NCI-H524 treated with DMSO at 0.1 percent for 48 hours (cell line): ENCODE data around the gene WDR59.
"Not testable (repeated sequence)": the region's sequence is repeated elsewhere in the genome, so short reads cannot be mapped to it uniquely, and the experiment has no call there.

Source experiments
- DNase-seq: peaks from one replicate; lab custom pipeline; 2025; lab: John Stamatoyannopoulos, UW

The WDR59 gene

DNA sequence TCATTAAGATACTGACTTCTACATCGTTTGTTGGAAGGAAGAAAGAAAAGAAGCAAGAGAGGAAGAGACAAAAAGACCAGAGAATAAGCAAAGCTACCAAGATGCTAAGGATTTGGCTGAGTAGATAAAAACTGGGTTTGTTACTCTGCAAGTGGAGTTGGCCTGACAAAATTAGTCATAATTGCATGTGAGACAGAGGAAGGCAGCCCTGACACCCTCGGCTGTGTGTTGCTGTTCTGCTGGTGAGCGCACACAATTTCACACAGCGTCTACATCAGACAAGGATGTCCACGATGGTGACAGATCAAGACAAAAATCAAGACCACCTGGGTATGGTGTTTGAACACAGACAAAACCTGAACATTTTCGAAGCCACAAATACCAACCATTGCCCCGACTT is 134.9 kb downstream of the WDR59 start:
- DNase-seq: no peak

DNA sequence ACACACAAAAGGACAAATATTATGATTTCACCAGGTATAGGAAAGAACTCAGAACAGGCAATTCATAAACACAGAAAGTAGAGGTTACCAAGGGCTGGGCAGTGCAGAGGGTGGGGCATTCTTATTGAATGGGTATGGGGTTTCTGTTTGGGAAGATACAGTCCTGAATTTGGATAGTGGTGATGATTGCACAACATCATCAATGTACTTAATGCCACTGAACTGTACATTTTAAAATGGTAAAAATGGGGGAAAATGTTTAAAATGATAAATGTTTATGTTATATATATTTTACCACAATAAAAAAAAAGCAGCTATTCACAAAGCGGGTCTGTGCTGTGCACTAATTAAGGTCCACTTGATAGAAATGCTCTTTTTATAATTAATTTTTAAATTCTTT is 137.7 kb downstream of the WDR59 start:
- DNase-seq: no peak

DNA sequence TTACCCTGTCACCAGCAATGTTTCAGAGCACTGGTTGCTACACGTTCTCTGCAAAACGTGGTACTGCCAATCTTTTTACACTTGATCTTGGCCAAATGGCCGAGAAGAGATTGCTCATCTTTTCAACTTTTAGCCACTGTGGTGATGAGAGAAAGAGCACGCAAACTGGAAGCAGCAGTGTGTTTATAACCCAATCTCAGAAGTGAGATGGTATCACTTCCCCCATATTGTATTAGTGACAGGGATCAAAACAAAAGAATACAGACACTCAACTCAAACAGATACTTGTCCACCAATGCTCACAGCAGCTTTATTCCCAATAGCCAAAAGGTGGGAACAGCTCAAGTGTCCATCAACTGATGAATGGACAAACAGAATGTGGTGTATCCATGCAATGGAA is 138.2 kb downstream of the WDR59 start:
- no peak for DNase-seq

DNA sequence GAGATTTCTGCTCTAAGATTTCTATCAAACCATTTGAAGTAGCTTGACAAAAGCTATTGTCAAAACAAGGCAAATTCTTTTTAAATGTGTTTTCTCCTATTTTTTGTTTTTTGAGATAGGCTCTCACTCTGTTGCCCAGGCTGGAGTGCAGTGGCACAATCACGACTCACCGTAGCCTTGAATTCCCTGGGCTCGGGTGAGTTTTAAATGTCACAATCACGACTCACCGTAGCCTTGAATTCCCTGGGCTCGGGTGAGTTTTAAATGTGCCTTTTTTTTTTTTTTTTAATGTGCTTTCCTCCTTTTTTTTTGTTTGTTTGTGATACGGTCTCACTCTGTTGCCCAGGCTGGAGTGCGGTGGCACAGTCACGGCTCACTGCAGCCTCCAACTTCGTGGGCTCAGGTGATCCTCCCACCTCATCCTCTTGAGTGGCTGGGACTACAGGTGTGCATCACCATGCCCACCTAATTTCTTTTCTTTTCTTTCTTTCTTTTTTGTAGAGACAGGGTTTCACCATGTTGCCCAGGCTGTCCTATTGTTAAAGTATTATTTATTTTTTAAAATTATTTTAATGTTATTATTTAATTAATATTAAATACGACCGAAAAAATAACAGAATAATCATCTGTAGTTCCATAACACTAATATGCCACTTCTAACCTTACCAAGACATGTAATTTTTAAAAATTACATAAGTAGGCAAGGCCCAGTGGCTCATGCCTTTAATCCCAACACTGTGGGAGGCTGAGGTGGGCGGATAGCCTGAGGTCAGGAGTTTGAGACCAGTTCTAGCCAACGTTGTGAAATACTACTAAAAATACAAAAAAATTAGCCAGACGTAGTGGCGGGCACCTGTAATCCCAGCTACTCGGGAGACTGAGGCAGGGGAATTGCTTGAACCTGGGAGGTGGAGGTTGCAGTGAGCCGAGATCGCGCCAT is 140.6 kb downstream of the WDR59 start:
- no peak for DNase-seq

DNA sequence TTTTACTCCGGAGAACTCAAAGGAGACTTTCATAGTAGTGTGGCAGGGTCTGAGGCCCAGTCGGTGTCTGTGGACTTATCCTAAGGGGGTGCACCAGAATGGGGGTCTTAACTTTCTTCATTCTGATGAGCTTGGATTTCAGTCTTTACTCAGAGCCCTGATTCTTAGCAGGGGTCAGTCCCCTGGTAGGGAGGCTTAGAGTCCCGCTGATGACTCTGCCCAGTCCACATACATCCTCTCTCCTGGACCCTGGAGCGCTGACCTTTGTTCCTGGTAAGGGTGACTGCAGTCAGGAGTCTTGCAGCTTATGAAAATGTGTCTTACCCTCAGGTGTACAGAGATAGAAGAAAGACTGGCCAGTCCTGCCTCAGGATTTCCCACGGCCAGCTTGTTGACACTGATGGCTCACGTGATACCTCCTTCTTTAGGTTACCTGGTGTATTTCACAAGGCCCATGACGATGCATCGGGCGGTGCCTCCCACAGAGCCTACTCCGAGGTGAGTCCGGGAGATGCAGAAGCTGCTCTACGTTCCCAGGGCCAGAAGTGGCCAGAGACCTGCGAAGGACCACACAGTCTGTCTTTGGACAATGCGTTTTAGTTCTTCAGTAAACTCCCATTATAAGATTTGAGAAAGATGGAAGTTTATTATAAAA is 141.4 kb downstream of the WDR59 start:
- not testable (repeated sequence) for DNase-seq

DNA sequence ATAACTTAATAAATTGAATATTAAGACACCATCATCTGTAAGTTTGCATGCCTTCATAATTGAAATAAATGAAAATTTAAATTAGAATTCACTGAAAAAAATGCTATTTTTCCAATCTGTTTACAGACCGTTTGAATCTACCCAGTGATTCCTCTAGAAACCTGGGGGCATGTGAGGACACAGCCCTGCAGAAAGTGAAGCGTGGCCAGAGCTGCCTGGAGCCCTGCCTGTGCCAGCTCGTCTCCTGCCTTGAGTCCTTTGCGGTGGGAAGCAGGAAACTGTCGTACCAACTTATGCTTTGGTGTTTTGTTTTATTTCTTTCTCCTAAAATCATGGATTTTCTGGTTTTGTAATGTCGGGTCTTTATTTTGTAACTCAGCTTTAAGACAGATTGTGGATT is 142.5 kb downstream of the WDR59 start:
- no peak for DNase-seq

DNA sequence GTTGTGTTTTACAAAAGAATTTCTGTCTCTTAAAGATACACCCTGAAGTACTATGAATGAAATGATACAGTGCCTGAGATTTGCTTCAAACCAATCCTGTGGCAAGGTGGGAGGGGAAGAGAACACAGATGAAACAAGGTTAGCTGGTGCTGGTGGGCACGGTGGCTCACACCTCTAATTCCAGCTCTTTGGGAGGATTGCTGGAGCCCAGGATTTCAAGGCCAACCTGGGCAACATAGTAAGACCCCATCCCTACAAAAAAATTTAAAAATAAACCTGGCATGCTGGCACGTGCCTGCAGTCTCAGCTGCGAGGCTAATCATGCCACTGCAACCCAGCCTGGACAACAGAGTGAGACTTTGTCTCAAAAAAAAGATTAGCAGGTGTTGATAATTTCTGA is 143.0 kb downstream of the WDR59 start:
- no peak for DNase-seq

DNA sequence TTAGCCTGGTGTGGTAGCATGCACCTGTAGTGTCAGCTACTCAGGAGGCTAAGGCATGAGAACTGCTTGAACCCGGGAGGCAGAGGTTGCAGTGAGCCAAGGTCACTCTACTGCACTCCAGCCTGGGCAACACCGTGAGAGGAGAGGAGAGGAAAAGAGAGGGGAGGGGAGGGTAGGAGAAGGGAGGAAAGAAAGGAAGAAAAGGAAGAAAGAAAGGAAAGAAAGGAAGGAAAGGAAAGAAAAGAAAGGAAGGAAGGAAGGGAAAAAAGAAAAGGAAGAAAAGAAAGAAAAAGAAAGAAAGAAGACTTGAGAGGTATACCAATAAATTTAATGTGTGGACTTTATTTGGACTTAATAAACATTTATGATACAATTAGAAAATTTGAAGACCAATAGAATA is 143.5 kb downstream of the WDR59 start:
- no peak for DNase-seq

DNA sequence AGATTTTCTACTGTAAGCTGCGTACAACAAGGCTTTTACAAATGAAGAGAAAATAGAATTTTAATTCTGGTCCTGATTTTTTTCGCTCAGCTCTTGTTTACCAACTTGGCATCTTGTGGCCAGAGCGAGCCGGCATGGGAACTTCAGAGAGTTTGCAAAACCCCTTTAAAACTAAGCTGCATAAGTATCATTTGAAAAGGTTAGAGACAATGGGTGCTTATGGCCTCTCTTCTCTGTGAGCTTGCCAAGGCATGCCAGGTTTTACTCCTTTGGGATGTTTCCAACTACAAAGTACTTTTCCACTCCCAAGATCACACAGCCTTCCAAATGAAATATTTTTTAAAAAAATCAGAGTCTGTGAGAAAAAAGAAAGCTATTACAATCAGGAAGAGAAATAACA is 147.9 kb downstream of the WDR59 start:
- no peak for DNase-seq

DNA sequence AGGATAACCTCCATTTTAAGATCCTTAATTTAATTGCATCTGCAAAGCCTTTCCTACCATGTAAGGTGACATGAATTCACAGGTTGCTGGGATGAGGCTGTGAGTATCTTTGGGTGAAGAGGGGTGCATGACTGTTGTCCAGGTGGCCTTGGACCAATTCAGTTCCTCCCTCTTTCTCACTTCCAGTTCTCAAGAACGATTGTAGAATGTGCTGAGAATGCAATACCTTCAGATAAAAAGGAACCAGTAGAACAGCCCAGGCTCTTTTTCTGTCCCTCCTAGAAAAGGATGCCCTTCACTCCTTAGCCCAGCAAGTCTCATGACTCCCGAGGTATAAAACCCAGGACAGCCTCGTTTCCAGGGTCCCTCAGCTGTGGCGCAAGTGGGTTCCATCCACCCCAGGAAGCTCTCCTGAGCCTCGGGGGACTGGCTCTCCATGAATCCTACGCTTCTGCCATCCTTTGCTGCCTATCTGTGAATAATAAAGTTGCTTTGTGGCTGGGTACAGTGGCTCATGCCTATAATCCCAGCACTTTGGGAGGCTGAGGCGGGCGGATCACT is 148.7 kb downstream of the WDR59 start:
- no peak for DNase-seq

DNA sequence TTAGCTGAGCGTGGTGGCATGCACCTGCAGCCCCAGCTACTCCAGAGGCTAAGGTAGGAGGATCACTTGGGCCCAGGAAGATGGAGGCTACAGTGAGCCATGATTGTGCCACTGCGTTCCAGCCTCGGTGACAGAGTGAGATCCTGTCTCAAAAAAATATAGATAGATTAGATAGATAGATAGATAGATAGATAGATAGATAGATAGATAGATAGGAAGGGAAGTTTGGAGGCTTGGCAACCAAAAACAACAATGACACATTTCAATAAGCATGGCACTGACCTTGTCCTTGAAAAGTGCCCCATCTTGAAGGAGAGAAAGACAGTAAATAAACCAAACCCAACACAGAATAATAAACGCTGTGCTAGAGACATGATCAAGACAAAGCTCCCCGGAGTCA is 152.7 kb downstream of the WDR59 start:
- DNase-seq: no peak

DNA sequence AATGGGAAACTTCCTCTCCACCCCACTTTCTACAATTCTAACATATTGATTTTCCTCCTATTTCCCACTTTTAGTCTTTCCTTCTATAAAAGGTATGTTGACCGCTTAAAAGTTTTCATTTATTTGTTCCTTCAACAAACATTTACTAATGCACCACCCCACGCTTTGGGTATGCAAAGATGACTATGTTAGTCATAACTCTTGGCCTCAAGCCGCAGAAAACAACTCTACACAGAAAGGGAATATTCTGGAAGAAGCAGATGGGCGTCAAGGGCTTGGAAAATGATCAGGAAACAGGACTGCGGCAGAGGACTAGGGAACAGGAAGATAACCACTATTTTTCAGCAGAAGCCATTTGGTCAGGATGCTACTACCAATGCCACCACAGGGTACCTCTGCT is 153.5 kb downstream of the WDR59 start:
- DNase-seq: no peak

DNA sequence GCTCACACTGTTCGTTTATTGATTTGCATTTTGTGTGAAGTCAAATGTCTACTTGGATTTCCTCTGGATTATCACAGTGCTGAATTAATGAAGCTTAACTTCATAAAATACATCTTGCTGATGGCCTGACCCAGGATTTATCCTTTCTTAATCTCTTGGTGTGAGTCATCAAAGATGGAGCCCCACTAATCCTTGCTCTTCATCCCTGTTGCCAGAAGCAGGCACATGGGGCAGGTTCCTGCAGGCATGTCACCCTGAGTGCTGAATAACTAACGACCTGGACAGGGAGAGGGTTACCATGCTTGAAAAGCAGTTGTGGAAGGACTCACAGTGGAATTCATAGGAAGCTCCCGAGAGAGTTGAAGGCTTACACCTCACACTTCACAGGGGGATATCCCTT is 154.3 kb downstream of the WDR59 start:
- DNase-seq: peak; percentile 60

DNA sequence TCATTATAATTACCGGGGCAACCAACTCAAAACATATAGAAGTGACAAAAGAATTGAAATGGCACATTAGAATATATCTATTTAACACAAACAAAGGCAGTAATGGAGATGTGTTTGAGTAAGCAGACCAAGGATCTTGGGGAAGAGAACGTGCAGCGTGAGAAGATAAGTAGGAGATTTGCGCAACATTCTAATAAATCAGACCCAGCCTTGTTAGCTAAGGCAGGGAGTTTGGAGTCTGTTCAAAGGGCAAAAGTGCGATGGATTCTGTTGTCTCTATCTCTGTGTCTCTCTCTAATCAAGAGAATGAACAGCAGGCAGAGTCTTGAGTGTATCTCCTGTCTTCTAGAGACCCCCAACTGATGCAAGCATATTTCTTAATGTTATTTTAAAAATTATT is 155.3 kb downstream of the WDR59 start:
- DNase-seq: no peak

DNA sequence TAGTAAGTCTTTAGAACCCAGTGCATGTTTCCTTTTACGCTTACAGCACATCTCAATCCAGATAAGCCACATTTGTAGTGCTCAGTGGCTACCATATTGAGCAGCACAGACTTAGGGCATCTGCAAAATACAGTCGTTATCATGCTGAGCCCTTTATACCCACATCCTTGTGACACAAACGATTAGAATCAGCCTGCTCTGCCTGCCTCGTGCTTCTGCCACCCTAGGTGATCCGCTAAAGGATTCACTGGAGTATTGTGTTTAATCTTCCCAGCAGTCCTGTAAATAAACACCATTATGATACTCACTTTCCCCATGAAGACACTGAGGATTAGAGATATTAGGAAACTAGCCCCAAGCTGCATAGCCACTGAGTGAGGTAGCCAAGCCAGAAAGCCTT is 159.0 kb downstream of the WDR59 start:
- DNase-seq: no peak

DNA sequence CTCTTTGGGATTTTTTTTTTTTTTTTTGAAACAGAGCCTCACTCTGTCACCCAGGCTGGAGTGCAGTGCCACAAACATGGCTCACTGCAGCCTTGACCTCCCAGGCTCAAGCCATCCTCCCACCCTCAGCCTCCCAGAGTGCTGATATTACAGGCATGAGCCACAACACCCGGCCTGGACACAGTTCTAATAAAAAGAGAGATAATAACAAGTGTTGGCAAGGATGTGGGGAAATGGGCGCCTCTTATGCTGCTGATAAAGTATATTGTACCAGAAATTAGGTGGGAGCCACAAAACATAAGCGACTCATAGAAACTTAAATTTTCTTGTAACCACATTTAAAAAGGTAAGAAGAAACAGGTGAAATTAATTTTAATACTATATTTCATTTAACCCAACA is 159.9 kb downstream of the WDR59 start:
- DNase-seq: no peak
